Measurements from ENCODE around the gene SLC35E2B.

- TF ChIP-seq EZH2 (IDR thresholded peaks at IDR 0.05; ENCODE audit: borderline replicate concordance, insufficient read depth, low read length, poor library complexity, severe bottlenecking) (no peak), RAD21 (conservative IDR thresholded peaks at IDR 0.05) (no peak), POLR2AphosphoS5 (IDR thresholded peaks at IDR 0.05) (no peak), EP300 (conservative IDR thresholded peaks at IDR 0.05; ENCODE audit: poor library complexity, severe bottlenecking) (no peak), TAF1 (IDR thresholded peaks at IDR 0.05; ENCODE audit: low read depth) (no peak), SMC3 (conservative IDR thresholded peaks at IDR 0.05; ENCODE audit: poor library complexity) (no peak)
- TF ChIP-seq, protein P1, sequence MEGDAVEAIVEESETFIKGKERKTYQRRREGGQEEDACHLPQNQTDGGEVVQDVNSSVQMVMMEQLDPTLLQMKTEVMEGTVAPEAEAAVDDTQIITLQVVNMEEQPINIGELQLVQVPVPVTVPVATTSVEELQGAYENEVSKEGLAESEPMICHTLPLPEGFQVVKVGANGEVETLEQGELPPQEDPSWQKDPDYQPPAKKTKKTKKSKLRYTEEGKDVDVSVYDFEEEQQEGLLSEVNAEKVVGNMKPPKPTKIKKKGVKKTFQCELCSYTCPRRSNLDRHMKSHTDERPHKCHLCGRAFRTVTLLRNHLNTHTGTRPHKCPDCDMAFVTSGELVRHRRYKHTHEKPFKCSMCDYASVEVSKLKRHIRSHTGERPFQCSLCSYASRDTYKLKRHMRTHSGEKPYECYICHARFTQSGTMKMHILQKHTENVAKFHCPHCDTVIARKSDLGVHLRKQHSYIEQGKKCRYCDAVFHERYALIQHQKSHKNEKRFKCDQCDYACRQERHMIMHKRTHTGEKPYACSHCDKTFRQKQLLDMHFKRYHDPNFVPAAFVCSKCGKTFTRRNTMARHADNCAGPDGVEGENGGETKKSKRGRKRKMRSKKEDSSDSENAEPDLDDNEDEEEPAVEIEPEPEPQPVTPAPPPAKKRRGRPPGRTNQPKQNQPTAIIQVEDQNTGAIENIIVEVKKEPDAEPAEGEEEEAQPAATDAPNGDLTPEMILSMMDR (IDR thresholded peaks at IDR 0.05; ENCODE audit: poor library complexity, severe bottlenecking): no peak
- TF ChIP-seq, protein P2, sequence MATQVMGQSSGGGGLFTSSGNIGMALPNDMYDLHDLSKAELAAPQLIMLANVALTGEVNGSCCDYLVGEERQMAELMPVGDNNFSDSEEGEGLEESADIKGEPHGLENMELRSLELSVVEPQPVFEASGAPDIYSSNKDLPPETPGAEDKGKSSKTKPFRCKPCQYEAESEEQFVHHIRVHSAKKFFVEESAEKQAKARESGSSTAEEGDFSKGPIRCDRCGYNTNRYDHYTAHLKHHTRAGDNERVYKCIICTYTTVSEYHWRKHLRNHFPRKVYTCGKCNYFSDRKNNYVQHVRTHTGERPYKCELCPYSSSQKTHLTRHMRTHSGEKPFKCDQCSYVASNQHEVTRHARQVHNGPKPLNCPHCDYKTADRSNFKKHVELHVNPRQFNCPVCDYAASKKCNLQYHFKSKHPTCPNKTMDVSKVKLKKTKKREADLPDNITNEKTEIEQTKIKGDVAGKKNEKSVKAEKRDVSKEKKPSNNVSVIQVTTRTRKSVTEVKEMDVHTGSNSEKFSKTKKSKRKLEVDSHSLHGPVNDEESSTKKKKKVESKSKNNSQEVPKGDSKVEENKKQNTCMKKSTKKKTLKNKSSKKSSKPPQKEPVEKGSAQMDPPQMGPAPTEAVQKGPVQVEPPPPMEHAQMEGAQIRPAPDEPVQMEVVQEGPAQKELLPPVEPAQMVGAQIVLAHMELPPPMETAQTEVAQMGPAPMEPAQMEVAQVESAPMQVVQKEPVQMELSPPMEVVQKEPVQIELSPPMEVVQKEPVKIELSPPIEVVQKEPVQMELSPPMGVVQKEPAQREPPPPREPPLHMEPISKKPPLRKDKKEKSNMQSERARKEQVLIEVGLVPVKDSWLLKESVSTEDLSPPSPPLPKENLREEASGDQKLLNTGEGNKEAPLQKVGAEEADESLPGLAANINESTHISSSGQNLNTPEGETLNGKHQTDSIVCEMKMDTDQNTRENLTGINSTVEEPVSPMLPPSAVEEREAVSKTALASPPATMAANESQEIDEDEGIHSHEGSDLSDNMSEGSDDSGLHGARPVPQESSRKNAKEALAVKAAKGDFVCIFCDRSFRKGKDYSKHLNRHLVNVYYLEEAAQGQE (IDR thresholded peaks at IDR 0.05; ENCODE audit: borderline replicate concordance): no peak
Measured at GRCh38 chr1:1627829-1628753, 64.5 kb downstream of the SLC35E2B start.
